Putamen (tissue), 1 donor: ENCODE results near the gene DNAJB2.
A peak's percentile ranks its signal among the peaks of the same experiment; 100 is the strongest.
"Not testable (repeated sequence)": the region's sequence is repeated elsewhere in the genome, so short reads cannot be mapped to it uniquely, and the experiment has no call there.

Experiments used
- DNase-seq: peaks from one replicate; pipeline ENCODE4 v3.0.0-alpha.2; 2016; ENCODE audit warnings: low spot score

The DNAJB2 gene

DNA sequence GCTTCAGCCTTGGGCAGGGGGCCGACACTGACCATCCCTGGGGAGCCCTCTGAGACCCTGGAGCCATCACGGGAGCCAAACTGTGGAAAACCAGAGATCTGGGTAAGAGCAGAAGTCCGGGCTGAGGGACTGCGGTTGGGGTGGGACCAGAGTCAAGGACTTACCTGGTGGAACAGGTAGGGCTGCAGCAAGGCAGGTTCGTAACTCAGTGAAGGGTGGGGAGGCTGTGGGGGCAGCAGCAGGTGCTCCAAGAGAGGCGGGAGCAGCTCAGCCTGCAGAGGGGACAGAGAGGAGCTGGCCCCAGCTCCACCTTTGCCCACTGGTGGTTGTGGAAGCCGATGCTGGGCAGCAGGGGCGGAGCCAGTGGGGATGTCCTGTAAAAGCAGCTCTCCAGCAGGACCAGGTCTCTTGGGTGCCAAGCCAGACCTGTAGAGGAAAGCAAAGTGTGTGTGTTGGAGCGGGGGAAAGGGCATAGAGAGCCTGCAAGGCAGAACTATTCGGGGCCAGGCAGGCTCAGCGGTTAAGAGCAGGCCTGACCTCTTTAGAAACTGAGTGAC lies 23.3 kb downstream of the DNAJB2 start:
- no peak for DNase-seq

DNA sequence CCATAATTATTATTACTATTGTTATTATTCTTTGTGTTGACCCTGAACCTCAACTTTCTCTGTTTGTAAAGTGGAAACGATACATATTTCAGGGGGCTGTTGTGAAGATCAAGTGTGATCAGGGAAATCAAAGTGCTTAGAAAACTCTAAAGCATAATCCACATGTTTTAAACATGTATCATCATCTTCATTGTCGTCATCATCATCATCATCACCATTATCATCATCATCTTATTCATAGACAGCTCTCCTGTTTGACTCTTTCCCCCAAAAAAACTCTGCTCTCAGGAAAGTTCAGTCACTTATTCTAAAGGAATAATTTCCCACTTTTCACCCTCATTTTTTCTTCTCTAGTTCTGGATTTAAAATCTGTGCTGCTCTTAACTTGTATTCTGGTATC lies 25.1 kb downstream of the DNAJB2 start:
- no peak for DNase-seq

DNA sequence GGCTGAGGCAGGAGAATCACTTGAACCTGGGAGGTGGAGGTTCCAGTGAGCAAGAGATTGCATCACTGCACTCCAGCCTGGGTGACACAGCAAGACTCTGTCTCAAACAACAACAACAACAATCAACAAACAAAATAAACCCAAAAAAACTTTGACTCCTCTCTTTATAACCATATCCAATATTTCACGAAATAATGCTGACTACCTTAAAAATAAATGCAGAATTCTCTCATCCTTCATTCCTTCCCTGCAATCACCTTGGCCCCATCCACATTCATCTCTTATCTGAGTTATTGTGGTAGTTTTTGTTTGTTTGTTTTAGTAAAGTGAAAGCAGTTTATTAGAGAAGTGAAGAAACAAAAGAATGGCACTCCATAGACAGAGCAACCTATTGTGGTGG lies 26.9 kb downstream of the DNAJB2 start:
- DNase-seq = no peak

DNA sequence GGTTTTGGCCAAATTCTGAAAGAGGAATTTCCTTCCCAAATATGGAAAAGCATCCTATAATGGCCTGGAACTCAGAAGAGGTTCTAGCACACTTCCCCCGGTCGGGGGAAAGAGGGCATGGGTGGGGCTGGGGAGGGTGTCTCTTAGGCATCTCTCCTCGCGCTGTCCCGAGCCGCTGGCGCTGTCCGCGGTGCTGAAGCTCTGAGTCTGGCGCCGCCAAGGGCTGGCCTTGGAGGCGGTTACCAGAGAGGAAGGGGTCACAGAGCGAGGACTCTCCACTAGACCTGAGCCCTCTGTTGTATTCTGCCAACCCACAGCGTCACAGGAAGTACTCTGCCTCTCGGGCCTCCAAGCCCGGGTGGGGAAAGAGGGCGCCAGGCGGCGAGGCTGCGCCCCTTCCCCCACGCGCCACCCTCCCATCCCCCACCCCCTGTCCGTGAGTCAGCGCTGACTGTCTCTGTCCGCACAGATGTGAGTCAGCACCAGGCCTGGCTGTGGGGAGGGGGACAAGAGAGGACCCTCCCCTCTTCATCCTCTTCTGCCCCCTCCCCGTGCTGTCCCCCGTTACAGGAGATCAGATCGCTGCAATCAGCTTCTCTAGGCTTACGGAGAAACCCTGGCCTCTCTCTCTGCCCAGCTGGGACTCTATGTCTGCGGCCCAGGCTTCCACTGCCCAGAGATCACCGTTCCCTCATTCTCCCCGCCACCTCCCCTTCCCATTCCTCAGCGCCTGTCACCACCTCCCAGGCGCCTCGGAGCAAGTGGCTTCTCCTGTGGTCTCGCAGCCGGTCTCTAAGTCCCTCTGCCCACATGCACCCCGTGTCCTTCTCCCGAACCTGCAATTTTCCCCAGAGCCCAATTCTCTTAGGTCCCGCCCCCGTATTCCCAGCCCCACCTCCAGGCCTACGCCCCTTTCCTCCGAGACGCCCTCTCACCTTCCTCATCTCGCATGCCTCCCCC lies 29.3 kb downstream of the DNAJB2 start:
- DNase-seq = no peak

DNA sequence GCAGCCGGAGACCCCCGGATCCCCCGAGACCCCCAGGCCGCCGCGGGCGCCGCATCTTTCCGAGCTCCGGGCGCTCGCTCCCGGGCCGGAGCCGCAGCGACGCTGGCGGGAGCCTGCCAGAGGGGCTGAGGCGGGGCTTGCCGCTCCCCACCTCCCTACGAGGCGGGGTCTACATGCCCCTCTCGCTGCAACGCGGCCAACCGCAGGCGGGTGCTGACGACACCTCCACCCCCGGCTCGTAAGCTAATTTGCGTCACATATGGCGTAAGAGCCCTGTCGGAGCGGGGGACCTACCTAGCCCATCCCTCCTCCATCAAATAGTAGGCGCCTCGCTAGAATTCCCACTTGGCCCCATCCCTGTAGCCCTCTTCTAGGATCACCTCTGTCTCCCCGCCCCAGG lies 30.1 kb downstream of the DNAJB2 start, which contains the start of gene PTPRN:
Gene PTPRN, minus strand, starts transcription at position 124 of the 400 bp plus-strand sequence. Its CDS starts 69 bp downstream, at position 55.
- DNase-seq = peak; percentile 84

DNA sequence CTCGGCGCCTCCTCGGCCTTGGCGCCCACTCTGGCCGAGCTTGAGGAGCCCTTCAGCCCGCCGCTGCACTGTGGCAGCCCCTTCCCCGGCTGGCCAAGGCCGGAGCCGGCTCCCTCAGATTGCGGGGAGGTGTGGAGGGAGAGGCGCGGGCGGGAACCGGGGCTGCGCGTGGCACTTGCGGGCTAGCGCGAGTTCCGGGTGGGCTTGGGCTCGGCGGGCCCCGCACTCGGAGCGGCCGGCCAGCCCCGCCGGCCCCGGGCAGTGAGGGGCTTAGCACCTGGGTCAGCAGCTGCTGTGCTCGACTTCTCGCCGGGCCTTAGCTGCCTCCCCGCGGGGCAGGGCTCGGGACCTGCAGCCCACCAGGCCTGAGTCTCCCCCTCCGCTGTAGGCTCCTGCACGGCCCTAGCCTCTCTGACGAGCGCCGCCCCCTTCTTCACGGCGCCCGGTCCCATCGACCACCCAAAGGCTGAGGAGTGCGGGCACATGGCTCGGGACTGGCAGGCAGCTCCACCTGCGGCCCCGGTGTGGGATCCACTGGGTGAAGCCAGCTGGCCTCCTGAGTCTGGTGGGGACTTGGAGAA lies 33.6 kb downstream of the DNAJB2 start:
- not testable (repeated sequence) for DNase-seq

DNA sequence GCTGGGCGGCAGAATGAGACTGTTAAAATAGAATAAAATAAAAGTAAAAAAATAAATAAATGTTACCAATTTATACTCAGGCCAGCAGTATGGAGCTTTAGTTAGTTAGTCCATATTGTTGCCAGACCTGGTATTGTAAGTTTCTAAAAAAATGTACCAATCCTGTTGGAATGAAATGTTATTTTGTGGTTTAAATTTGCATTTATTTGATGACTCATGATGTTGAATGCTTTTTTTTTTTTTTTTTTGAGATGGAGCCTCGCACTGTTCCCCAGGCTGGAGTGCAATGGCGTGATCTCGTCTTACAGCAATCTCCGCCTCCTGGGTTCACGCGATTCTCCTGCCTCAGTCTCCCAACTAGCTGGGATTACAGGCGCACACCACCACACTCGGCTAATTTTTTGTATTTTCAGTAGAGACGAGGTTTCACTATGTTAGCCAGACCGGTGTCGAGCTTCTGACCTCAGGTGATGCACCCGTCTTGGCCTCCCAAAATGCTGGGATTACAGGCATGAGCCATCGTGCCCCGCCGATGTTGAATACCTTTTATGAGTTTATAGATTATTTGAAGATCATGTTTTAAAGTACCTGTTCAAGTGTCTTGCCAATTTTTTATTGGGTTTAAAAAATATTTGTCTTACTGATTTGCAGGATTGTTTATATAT lies 35.8 kb downstream of the DNAJB2 start:
- DNase-seq = no peak

DNA sequence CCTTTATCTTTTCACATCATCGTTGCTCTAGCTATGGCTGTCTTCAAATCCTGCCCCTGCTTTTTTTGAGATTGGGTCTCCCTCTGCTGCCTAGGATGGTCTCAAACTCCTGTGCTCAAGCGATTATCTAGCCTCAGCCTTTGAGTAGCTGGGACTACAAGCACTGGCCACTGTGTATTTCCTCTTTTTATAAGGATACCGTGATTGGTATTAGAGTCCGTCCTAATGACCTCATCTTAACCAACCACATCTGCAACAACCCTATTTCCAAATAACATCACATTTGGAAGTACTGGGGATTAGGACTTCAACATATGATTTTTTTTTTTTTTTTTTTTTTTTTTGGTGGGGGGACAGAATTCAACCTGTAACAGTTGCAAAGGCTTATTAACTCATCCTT lies 44.3 kb downstream of the DNAJB2 start:
- no peak for DNase-seq

DNA sequence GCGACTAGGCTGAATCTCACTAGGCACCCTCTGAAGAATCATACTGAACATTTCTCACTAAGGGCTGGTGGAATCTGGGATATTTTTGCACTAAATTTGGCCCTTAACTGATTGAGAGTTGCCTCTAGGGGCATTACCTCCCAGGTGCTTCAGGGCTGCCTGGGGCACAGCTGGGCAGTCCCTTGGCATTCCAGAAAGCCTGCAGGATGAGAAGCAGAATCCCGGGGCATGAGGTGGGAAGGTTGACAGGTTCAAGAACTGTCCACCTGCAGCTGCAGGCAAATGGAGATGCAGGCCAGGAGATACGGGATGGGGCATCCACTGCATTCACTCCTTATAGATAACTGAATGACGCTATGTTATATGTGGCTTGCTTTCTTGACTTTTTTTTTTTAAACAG lies 46.0 kb downstream of the DNAJB2 start:
- no peak for DNase-seq

DNA sequence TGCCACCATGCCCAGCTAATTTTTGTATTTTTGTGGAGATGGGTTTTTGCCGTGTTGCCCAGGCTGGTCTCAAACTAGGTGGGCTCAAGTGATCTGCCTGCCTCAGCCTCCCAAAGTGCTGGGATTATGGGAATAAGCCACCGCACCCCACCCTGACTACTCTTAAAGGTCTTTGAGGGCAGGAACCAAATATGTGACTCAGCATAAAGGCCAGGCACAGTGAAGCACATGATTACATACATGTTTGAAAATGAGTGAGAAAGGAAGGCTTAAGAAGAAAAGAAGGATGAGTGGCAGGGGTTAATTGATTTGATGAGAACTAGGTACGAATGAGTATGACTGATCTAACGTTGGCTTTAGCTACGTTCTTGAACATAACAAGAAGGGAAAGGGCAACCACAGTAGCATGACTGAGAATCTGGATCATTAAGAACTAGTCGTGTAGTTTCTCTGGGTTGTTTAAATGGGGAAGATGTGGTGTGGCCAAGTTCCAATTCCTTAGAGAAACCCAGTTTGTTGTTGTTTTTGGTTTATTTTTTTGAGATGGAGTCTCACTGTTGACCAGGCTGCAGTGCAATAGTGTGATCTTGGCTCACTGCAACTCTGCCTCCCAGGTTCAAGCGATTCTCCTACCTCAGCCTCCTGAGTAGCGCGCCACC lies 46.6 kb downstream of the DNAJB2 start:
- DNase-seq = no peak

DNA sequence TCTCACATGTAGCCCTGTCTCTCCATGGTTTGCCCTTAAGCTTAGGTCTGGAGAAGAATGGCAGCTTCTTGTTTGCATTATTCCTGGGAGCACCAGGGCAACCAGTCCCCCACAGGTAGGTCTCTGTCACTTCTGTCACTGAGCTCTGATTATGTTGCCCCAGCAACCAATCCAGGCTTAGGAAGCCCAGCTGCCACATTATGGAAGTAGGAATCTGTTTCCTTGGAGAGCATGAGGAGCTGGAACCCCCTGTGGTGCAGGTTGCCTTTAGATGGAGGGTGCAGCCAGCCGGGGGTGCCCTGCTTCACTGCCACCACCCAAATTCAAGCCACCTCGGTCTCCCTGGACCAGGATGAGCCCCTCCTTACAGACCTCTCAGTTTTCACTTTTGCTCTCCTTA lies 48.6 kb downstream of the DNAJB2 start:
- no peak for DNase-seq

DNA sequence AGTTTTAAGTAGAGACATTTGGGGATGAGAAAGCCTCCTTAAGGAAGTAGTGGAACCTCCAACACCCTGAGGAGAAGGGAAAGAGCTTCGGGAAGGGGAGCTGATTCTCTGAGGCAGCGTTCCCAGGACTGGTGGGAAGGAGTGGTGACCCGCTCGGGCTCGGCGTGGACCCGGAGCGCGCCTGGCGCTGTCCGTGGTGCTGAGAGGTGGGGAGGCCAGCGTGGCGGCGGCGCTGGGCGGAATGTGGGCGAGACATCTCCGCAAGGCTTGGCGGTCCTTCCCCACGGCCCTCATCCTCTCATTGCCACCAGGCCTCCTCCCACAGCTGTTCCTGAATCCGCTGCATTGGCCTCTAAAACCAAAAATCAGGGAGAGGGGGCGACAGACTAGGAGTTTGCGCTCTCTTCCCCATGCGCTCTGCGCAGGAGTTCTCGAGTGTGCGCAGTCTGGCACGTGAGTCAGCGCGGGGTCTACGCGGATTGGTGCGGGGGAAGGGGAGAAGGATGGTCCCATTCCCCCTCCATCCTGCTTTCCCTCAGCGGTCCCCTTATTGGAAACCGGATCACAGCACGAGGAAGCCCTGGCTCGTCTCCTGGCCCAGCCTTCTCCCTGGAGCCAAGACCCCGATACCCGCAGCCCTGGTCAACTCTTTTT lies 52.5 kb downstream of the DNAJB2 start:
- DNase-seq = peak; percentile 27

DNA sequence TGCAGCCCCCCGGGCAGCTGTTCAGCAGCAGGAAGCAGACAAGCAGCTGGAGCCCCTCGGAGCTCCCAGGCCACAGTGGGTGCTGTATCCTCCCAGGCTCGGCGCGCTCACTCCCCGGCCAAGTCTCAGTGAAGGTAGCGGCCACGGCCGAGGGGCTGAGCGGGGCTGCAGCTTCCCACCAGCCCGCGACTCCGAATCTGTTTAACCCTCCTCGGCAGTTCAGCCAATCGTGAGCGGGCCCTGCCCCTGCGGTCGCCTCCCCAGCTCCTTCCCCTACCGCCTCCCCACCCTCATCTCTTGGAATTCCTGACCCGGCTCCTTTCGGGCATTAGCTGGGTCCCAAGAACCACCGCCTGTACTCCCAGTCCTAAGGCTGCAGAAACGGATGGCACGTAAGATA lies 53.4 kb downstream of the DNAJB2 start, which contains the start of gene RESP18:
Gene RESP18, minus strand, starts transcription at position 203 of the 400 bp plus-strand sequence.
- no peak for DNase-seq

DNA sequence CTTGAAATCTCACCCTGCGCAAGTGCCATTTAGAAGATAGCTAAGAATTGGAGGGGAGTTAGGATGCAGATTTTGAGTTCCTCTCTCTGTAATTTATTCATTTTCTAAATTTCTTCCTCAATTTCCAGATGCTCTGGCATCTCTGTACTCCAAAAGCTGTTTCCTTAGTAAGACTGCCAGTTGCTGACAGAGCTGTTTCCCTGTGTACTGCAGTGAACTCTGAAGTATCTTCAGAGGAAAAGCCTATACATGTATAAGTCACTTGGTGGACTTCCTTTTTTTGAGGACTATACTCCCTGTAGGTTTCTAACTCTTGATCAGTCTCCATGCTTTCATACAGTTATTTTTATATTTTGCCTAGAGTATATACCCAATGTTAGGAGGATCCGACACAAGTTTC lies 54.9 kb downstream of the DNAJB2 start:
- no peak for DNase-seq

DNA sequence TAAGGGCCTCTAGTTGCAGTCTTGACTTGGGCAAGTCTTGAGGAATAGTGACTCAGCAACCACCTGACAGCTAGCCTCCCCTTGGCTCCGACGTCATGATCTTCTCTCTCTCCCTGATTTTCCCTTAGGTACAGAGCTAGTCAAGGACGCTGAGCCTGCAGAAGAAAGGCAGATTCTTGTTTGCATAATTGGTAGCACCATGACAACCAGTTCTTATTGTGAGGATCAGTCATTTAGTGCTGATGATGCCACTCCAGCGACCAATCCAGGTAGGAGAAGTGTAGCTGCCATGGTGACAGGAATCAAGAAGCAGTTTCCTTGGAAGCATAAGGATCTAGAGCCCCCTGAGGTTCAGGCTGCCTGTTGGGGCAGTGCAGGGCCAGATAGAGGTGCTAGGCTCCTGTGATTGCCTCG lies 56.2 kb downstream of the DNAJB2 start:
- DNase-seq = peak; percentile 64
